ENCODE data around the gene SEMA6D. TPM values are rescaled to one million over a fixed set of nuclear protein-coding genes. Genes with fewer than 3 reads are reported as not detected.

Gene SEMA6D
- total and polyA plus RNA-seq, 2 donors (not counting 3 experiments of a cell fraction or from before 2014, with no cell fraction given), result 16.3 to 22.5 TPM

GRCh38 chr15:47819158-47819557, 101.9 kb downstream of the SEMA6D start:
- CTCF ChIA-PET, result no interaction called here
- H3K27ac ChIP-seq (ENCODE audit: insufficient read depth, low read depth, low read length), result no peak overlapping the region

More at GRCh38 chr15:47819158-47819557, 101.9 kb downstream of the SEMA6D start:
- no peak overlapping the region for H2AFZ ChIP-seq (ENCODE audit: low read depth, low read length)
- dilution Hi-C loops (cut with MboI; ENCODE audit: extremely low pct_ligation_motif_present, low sequenced_read_pairs) (no loop called here), intact Hi-C loops (cut with micrococcal nuclease) (loop anchor here (5.0 kb wide), 1 partner anchor 102 kb away; the partner anchor contains the start of gene SEMA6D)
- H3K9me1 ChIP-seq (replicated peaks; ENCODE audit: control insufficient read depth, extremely low read depth, insufficient read depth, low read length), result no peaks in the 10 kb centered on the region
- H3K79me2 ChIP-seq (ENCODE audit: control insufficient read depth, insufficient read depth, low read length), result no peaks in the 10 kb centered on the region
- H3K4me2 ChIP-seq (ENCODE audit: insufficient read depth, low read length), result no peak overlapping the region
- no peaks in the 10 kb centered on the region for H3K4me1 ChIP-seq (ENCODE audit: control insufficient read depth, extremely low read depth, insufficient read depth, low read length)
- no peak for TF ChIP-seq POLR2AphosphoS5 (IDR thresholded peaks at IDR 0.05; ENCODE audit: insufficient read depth, low read depth, low read length)
- no peak for TF ChIP-seq EZH2 (IDR thresholded peaks at IDR 0.05; ENCODE audit: borderline replicate concordance, low read depth, low read length, severe bottlenecking)
- no peak for TF ChIP-seq POLR2A (IDR thresholded peaks at IDR 0.05; ENCODE audit: low read depth, low read length)
- no peak for TF ChIP-seq CTCF (IDR thresholded peaks at IDR 0.05; ENCODE audit: extremely low read depth in 1 of 2, insufficient read depth in 1 of 2, low read depth in 1 of 2, low read length in 2 of 2)
- TF ChIP-seq FOS (IDR thresholded peaks at IDR 0.05; ENCODE audit: borderline replicate concordance, insufficient read depth, low read length), result no peak
- TF ChIP-seq JUN (IDR thresholded peaks at IDR 0.05; ENCODE audit: borderline replicate concordance, insufficient read depth, insufficient read length, low read depth), result no peak
- no peak for TF ChIP-seq GATA2 (IDR thresholded peaks at IDR 0.05; ENCODE audit: insufficient read depth, insufficient read length, low read depth, low read length)
- TF ChIP-seq MYC (IDR thresholded peaks at IDR 0.05; ENCODE audit: low read depth, low read length), result no peak
- TF ChIP-seq, protein P1, sequence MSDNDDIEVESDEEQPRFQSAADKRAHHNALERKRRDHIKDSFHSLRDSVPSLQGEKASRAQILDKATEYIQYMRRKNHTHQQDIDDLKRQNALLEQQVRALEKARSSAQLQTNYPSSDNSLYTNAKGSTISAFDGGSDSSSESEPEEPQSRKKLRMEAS (IDR thresholded peaks at IDR 0.05; ENCODE audit: insufficient read depth, insufficient read length), result no peak
- H3K36me3 ChIP-seq (ENCODE audit: control insufficient read depth in 2 of 2, extremely low read depth in 1 of 2, insufficient read depth in 2 of 2, low read length in 2 of 2), result no peaks in the 10 kb centered on the region
- H3K27me3 ChIP-seq (ENCODE audit: control insufficient read depth in 2 of 2, insufficient read depth in 2 of 2, low read length in 2 of 2), result peaks cover 5 to 10% of the 10 kb centered on the region in 2 experiments
- POLR2A ChIA-PET, result no interaction called here
- no peaks in the 10 kb centered on the region for H4K20me1 ChIP-seq (replicated peaks; ENCODE audit: control insufficient read depth, extremely low read depth, insufficient read depth, low read length)
- H3K9ac ChIP-seq (replicated peaks; ENCODE audit: extremely low read depth, insufficient read depth, low read length), result no peak overlapping the region
- FAIRE-seq (no peak), DNase-seq (ENCODE audit: low read depth, low spot score) (no peak)
- H3K4me3 ChIP-seq (replicated peaks in 1 of 3; ENCODE audit: insufficient read depth in 1 of 3, low read depth in 1 of 3, low read length in 3 of 3), result no peak overlapping the region
- BruUV-seq (replicated peaks), result no TSS peak
- H3K9me3 ChIP-seq (replicated peaks; ENCODE audit: control insufficient read depth, insufficient read depth, low read length), result no peaks in the 10 kb centered on the region

All from endothelial cell of umbilical vein (primary cell).